GM12865 (cell line): ENCODE results near the gene ARHGAP6.

ENCODE experiments used
- DNase-seq: peaks from one replicate; pipeline ENCODE4 v3.0.0; 2010; ENCODE audit warnings: low read depth
- H3K4me3 ChIP-seq: 2 replicates; pipeline ENCODE4 v1.5.1; 2011; ENCODE audit warnings: mild to moderate bottlenecking, low read depth, low read length, control low read depth
- TF ChIP-seq, protein P1 (sequence below): IDR thresholded peaks from 2 replicates; pipeline ENCODE4 v1.5.1; 2011; ENCODE audit warnings: low read length, control low read depth, low read depth, inconsistent platforms; ENCODE audit not compliant: insufficient read depth; ENCODE audit errors: missing control alignments

ARHGAP6 gene, protein sequence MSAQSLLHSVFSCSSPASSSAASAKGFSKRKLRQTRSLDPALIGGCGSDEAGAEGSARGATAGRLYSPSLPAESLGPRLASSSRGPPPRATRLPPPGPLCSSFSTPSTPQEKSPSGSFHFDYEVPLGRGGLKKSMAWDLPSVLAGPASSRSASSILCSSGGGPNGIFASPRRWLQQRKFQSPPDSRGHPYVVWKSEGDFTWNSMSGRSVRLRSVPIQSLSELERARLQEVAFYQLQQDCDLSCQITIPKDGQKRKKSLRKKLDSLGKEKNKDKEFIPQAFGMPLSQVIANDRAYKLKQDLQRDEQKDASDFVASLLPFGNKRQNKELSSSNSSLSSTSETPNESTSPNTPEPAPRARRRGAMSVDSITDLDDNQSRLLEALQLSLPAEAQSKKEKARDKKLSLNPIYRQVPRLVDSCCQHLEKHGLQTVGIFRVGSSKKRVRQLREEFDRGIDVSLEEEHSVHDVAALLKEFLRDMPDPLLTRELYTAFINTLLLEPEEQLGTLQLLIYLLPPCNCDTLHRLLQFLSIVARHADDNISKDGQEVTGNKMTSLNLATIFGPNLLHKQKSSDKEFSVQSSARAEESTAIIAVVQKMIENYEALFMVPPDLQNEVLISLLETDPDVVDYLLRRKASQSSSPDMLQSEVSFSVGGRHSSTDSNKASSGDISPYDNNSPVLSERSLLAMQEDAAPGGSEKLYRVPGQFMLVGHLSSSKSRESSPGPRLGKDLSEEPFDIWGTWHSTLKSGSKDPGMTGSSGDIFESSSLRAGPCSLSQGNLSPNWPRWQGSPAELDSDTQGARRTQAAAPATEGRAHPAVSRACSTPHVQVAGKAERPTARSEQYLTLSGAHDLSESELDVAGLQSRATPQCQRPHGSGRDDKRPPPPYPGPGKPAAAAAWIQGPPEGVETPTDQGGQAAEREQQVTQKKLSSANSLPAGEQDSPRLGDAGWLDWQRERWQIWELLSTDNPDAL (N-terminal part only)

DNA sequence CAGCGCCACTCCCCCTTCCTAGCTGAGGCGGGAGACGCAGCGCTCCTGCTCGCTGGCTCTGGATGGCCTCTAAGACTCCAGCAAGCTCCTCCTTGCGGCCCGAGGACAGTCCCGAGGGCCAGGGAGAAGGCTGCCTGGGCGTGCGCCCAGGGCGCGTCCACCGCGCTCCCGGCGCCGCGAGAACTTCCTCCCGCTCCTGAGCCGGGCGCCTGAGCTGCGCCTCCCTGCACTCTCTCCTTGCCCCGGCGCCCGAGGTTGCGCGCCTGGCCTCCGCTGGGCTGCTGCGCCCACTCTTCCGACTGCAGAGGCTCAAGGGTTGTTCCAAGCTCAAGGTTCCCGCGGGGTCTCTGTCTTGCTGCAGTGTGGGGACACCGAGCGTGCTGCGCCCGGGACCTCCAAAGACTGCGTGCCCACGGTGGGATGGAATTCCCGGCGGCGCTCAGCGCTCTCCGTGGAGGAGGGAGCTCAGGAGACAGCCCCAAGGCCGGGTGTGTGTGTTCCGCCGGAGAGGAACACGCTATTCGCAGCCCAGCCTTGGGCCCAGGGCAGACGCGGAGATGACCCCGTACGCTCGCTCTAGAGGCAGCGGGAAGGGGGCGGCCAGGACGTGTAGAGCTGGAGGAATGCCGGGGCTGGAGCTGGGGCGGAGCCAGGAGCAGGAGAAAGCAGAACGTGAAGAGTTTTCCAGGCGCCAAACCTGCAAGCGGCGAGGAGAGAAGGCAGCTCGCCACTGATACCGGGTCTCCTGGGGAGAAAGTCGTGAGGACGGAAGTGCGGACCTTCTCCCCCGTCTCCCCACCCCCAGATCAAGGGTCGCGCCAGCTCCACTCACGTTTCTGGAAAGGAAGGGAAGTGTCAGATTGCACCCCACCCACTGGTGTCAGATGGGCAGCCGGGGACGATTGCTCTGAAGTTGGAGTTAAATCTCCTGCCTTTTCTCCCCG, at the start of gene ARHGAP6:
Gene ARHGAP6 (minus strand): TSS at position 753 of the 944 bp plus-strand sequence. CDS start 1,092 bp downstream, outside the sequence.
- H3K4me3 ChIP-seq, result peak within 1 kb of the TSS; percentile 84
- peak; percentile 29 for DNase-seq
- TF ChIP-seq, protein P1, sequence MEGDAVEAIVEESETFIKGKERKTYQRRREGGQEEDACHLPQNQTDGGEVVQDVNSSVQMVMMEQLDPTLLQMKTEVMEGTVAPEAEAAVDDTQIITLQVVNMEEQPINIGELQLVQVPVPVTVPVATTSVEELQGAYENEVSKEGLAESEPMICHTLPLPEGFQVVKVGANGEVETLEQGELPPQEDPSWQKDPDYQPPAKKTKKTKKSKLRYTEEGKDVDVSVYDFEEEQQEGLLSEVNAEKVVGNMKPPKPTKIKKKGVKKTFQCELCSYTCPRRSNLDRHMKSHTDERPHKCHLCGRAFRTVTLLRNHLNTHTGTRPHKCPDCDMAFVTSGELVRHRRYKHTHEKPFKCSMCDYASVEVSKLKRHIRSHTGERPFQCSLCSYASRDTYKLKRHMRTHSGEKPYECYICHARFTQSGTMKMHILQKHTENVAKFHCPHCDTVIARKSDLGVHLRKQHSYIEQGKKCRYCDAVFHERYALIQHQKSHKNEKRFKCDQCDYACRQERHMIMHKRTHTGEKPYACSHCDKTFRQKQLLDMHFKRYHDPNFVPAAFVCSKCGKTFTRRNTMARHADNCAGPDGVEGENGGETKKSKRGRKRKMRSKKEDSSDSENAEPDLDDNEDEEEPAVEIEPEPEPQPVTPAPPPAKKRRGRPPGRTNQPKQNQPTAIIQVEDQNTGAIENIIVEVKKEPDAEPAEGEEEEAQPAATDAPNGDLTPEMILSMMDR, result no peak

GRCh38 chrX:11704725-11705495, 39.2 kb upstream of the ARHGAP6 start:
- TF ChIP-seq, protein P1, result no peak
- no peak for DNase-seq
- no peak overlapping the region for H3K4me3 ChIP-seq

DNA sequence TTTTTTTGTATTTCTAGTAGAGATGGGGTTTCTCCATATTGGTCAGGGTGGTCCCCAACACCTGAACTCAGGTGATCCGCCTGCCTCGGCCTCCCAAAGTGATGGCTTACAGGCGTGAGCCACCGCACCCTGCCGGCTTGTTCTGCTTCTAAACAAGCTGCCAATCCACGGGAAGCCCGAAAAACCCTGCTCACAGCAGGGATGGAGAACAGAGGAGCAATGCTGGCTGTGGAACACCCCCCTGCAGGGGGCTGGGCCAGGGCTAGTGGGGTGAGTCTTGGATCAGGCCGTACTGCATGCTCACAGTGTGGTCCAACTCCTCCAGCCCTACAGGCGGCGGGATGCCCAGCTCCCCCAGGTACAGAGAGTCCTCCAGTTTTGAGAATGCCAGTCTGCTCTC, 38.1 kb upstream of the ARHGAP6 start:
- no peak for DNase-seq
- no peak overlapping the region for H3K4me3 ChIP-seq
- TF ChIP-seq, protein P1, result no peak

DNA sequence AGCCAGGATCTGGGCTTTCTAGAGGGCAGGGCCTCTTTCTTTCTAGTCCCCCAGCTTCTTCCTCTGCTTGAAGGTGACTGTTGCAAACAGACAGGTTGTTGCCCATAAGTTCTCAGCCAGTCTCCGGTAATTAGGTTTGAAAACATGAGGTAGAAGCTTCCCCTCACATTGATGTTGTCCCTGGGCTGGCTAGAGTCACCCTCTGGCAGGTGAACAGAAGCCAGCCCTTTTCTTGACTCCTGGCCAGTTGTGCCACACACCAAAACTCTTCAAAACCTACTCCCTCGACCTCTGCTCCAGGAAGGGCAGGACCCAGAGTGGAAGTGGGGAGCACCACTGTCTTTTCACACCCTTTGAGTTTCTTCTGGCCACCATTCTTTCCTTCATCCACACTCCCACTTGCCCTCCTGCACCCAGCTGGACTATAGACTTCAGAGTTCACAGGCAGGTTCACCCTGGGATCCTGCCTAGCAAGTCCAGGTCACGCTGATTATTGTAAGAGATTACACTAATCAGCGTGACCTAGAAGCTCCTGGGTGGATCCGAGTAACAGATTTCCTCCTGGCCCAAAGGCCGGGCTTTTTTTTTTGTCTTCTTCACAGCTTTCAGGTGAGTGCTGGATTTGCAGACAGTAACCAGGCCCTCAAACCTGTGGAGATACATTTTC, 37.4 kb upstream of the ARHGAP6 start:
- DNase-seq, result no peak
- TF ChIP-seq, protein P1, result no peak
- H3K4me3 ChIP-seq, result no peak overlapping the region

DNA sequence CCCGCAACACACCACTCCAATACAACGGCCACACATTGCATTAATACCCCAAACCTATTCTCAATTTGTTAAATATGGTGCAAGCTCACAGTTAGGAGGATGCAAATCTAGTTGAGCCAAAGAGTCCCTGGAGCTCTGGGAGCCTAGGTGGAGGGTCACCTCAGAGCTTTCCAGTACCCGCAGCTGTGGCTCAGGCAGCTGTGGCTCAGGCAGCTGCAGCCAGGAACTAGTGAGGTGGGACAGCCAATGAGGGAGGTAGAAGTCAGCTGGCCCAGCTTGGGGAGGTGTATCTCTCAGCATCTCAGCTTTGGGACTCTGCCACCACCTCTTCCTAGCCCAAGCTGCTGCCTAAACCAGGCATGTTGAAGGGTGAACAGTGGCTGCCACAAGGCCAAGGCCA, 36.7 kb upstream of the ARHGAP6 start:
- TF ChIP-seq, protein P1, result no peak
- no peak overlapping the region for H3K4me3 ChIP-seq
- DNase-seq, result no peak
